Iris pigment epithelial cell (primary cell): Measurements from ENCODE around the gene RAD23B.

ENCODE experiments used
- DNase-seq: peaks from one replicate; pipeline ENCODE4 v3.0.0-alpha.2; 2011; ENCODE audit warnings: low read depth

Gene RAD23B

DNA sequence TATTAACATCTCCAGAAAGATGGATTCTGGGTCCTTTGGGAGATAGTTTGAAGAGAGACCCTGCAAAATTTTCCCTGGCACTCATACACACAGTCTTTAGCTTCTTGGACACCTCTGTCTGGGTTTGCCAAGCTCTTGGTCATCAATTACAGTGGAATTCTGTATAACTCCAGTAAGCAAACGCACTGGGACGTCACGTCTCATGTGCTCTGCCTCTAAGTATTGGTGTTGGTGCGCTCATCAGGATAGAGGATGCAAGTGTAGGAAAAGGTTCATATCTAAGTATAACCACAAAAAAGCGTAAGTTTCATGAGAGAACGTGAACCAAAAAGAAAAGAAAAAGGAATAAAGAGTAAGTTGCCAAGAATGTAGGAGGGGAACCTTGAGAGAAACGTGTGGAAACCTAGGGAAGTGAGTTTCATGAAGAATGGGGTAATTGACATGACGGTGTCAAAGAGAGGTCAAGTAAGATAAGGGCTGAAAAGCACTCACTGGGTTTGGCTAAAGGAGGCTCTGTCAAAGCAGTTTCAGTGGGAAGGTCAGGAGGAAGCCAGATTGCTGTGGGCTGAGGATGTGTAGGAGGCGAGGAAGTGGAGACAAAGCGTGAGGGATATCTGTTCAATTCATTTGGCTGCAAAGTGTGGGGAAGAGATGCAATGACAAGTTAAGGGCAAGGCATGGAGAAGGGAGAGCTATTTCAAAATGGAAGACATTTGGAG, 92.7 kb downstream of the RAD23B start:
- no peak for DNase-seq

DNA sequence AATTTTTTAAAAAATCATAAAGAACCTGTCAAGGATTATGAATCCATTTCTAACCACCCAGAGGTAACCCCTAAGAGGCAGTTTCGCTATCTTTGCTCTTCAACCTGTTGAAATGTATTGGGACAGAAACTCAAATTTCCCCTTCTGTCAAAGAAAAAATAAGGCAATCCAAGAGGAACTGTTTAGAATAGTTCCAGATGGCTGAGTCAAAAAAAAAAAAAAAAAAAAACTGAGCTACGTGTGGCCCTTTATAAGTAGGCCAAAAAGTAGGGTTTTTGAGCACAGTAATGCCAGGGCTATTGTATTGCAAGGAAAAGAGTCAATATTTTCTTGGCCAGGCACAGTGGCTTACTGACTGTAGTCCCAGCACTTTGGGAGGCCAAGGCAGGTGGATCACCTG, 94.9 kb downstream of the RAD23B start:
- no peak for DNase-seq
